HG02642 (cell line): Measurements from ENCODE around the gene EXOC3L1.

Experiments
- ATAC-seq: cut with Tn5 transposase; IDR thresholded peaks from one replicate; pipeline ENCODE4 v1.9.1; 2021; ENCODE audit warnings: mild to moderate bottlenecking; ENCODE audit not compliant: unreplicated experiment, poor library complexity

The EXOC3L1 gene

DNA sequence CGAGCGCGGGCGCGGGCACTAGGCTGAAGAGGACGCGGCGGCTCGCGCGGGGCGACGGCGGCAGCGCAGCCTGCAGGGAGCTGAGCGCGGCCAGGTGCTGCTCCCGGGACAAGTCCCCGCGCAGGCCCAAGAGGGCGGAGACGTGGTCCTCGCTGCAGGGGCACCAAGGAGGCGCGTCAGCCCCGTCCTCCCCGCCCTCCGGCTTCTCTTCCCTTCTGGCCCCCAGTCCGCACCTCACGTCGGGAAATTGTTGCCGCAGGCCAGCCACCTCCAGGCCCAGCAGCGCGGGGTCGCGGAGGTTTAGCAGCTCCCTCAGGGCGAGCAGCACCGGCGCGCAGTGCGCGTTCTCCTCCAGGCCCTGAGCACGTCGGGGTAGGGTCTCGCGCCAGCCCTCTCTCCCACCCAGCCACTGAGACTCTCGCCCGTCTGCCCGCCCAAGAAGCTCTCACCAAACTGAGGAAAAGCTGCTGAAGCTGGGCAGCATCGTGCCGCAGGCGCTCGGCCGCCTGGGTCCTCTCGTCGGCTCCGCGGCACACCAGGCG is 5.4 kb downstream of the EXOC3L1 start:
- peak; percentile 9 for ATAC-seq

- peak; percentile 91 for ATAC-seq
Measured at GRCh38 chr16:67183627-67184452, 6.1 kb downstream of the EXOC3L1 start, which contains the start of gene MATCAP1. Gene MATCAP1 (minus strand): TSS chr16:67183963. CDS start chr16:67180610, 3,353 bp downstream.

GRCh38 chr16:67183284-67183626 is 6.7 kb downstream of the EXOC3L1 start:
- ATAC-seq, result no peak

GRCh38 chr16:67182288-67182687 is 7.6 kb downstream of the EXOC3L1 start:
- no peak for ATAC-seq

- ATAC-seq, result no peak
Measured at GRCh38 chr16:67181346-67181745, 8.6 kb downstream of the EXOC3L1 start.

DNA sequence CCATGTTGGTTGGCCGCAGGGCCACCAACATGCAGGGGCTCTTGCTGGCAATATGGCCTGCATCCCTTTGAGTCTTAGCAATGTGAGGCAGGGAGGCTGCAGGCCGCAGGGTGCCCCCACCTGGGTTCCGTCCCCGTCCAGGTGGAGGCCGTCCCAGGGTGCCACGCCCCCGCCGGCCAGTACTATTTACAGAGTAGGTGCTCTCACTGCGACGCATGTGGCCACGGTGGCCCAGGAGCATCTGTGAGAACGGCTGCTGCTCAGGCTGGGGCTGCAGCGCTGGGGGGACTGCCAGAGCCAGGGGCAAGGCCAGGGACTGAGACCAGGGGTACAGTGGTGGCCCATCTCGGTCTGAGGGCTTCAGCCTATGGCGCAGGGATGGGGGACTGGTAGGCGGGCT is 9.8 kb downstream of the EXOC3L1 start:
- ATAC-seq, result no peak

DNA sequence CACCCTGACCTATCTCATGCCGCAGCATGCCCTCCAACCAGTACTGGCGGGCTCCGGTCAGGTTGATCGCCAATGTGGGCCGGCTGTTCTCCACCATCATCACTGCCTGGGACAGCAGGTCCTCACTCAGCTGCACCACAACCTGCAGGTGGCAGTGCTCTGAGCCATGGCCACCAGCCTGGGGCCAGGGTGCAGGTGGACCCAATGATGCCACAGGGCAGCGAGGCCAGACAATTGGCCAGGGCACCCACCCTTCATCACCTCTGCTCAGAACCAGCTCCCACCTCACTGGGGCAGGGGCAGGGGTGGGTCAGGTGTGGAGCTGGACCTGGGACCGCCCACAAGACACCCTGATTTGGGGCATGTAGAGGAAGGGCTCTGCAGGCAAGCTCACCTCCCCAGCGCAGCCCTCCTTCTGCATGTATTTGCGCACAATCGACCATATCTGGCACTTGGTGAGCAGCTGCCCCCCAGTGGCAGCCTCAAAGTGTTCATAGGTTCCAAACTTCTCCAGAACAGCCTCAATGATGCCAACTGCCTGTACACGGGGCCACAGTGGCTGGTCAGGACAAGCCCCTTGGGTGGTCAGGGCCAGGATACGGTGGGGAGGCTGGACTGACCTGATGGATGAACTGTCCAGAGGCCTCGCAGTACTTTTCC is 10.4 kb downstream of the EXOC3L1 start:
- ATAC-seq, result no peak

- no peak for ATAC-seq
Measured at GRCh38 chr16:67177743-67178699, 11.9 kb downstream of the EXOC3L1 start.

GRCh38 chr16:67176662-67177061 is 13.3 kb downstream of the EXOC3L1 start:
- no peak for ATAC-seq

GRCh38 chr16:67174706-67175231 is 15.2 kb downstream of the EXOC3L1 start:
- no peak for ATAC-seq

DNA sequence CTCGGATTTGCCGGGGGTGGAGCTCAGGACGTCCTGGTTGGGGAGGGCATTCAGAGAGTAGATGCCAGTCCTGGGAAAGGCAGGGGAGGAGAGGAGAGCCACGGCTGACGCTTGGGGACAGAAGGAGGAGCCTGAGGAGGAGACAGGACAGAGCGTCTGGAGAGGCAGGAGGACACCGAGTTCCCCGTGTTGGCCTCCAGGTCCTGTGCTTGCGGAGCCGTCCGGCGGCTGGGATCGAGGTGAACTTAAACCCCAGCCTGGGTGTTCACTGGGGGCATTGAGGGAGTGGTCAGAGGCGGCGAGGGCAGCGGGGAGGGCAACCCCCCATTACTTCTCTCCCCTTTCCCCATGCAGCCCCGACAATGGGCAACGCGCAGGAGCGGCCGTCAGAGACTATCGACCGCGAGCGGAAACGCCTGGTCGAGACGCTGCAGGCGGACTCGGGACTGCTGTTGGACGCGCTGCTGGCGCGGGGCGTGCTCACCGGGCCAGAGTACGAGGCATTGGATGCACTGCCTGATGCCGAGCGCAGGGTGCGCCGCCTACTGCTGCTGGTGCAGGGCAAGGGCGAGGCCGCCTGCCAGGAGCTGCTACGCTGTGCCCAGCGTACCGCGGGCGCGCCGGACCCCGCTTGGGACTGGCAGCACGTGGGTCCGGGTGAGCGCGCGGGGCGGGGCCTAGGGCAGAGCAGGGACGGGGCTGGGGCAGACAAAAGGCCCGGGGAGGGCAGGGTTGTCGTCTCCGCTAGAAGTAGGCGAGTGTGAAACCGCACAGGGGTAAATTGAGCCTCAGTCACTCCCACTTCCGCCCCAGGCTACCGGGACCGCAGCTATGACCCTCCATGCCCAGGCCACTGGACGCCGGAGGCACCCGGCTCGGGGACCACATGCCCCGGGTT is 15.9 kb downstream of the EXOC3L1 start:
- peak; percentile 35 for ATAC-seq

DNA sequence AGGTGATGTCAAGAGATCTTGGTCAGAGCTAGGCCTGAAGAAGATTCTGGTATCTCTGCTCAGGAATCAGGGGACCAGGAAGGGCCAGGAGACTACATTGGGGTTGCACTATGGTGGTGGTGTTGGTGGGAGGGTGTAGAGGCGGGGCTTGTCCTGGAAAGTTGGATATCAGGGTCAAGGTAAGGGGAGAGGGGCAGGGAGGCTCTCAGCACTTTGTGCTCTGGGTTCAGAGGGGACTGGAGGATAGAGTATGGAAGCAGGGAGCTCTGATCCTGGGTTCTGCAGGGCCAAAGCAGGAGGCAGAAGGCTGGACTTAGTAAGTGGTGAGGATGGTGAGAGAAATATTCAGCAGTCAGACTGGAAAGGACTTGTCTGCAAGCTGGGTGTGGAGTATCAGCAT is 16.6 kb downstream of the EXOC3L1 start:
- ATAC-seq, result no peak

GRCh38 chr16:67170949-67171649 is 18.8 kb downstream of the EXOC3L1 start:
- no peak for ATAC-seq

GRCh38 chr16:67170168-67170948 is 19.6 kb downstream of the EXOC3L1 start, which contains the start of gene NOL3:
Gene NOL3 (plus strand): TSS chr16:67170538.
- peak; percentile 55 for ATAC-seq

DNA sequence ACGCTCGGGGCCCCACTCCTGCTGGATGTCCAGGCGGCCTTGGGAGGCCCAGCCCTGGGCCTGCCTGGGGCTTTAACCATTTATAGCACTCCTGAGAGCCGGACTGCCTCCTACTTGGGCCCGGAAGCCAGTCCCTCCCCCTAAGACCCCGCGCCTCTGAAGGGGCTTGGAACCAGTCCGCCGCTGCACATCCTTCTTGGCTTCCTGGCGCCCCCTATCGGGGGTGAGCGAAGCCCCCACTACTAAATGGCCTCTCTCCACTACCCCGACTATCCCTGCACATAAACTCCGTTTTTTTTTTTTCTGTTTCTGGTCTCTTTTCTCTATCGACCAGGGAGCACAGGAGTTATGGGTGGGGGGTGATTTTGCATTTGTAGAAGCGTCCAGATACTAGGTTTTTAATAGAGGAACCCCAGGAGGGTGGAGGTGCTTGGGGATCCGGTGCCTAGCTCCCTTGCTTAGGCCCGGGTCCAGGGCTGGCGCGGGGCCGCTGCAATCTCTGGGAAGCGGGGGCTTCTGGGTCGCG is 20.2 kb downstream of the EXOC3L1 start:
- no peak for ATAC-seq

DNA sequence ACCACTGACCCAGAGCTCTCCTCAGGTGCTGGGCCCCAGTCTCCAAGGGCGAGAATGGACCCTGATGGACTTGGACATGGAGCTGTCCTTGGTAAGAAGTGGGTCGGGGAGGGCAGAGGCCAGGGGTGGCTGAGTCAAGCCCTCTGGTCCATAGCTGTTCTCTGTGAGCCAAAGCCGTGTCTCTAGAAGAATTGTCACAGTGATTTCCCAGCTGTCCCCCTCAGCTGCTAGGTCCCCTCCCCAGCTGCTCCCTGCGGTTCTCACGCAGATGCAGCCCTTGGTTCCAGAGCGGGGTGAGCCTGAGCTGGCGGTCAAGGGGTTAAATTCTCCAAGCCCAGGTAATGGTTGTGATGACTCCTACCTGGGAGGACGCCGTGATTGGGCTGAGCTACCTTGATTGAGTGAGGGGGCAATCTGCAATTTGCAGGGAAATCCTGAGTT is 20.9 kb downstream of the EXOC3L1 start:
- no peak for ATAC-seq

GRCh38 chr16:67167588-67167987 is 22.3 kb downstream of the EXOC3L1 start:
- no peak for ATAC-seq
